Stimulated activated naive CD8-positive, alpha-beta T cell treated with anti-CD3 and anti-CD28 coated beads, Interleukin-15, Interleukin-2, amounts not matched to agents 100 ng/mL and 50 ng/mL, for 24 hours (primary cell): ENCODE measurements around the gene SYTL3.

Experiments used
- H3K27ac Mint-ChIP-seq: one replicate; pipeline ENCODE4 v1.8.0; 2021; ENCODE audit warnings: mild to moderate bottlenecking, mixed read lengths
- H3K27me3 Mint-ChIP-seq: one replicate; pipeline ENCODE4 v1.8.0; 2021; ENCODE audit warnings: mixed read lengths
- H3K36me3 Mint-ChIP-seq: one replicate; pipeline ENCODE4 v1.8.0; 2021; ENCODE audit warnings: low read depth, mixed read lengths
- H3K4me1 Mint-ChIP-seq: one replicate; pipeline ENCODE4 v1.8.0; 2021; ENCODE audit warnings: low read depth, mixed read lengths
- H3K4me3 Mint-ChIP-seq: one replicate; pipeline ENCODE4 v1.8.0; 2021; ENCODE audit warnings: mild to moderate bottlenecking, mixed read lengths
- H3K9me3 Mint-ChIP-seq: one replicate; pipeline ENCODE4 v1.8.0; 2021; ENCODE audit warnings: mixed read lengths

SYTL3 gene

GRCh38 chr6:158808941-158809678 lies 159.3 kb downstream of the SYTL3 start:
- no peaks in the 10 kb centered on the region for H3K9me3 Mint-ChIP-seq
- no peaks in the 10 kb centered on the region for H3K27me3 Mint-ChIP-seq
- peak overlapping the region; percentile 38 for H3K4me3 Mint-ChIP-seq
- H3K27ac Mint-ChIP-seq = peak overlapping the region; percentile 76
- H3K36me3 Mint-ChIP-seq = peaks cover 97% of the 10 kb centered on the region
- peaks cover 100% of the 10 kb centered on the region for H3K4me1 Mint-ChIP-seq

GRCh38 chr6:158810155-158811095 lies 160.6 kb downstream of the SYTL3 start:
- Mint-ChIP-seq H3K4me3 (no peak overlapping the region), H3K4me1 (peaks cover 100% of the 10 kb centered on the region), H3K27ac (peak overlapping the region; percentile 19), H3K36me3 (peaks cover 98% of the 10 kb centered on the region), H3K9me3 (no peaks in the 10 kb centered on the region), H3K27me3 (no peaks in the 10 kb centered on the region)

- peaks cover 99% of the 10 kb centered on the region for H3K36me3 Mint-ChIP-seq
- H3K27ac Mint-ChIP-seq = peak overlapping the region; percentile 83
- peaks cover 97% of the 10 kb centered on the region for H3K4me1 Mint-ChIP-seq
- peak overlapping the region; percentile 95 for H3K4me3 Mint-ChIP-seq
- H3K9me3 Mint-ChIP-seq = no peaks in the 10 kb centered on the region
- H3K27me3 Mint-ChIP-seq = no peaks in the 10 kb centered on the region
Measured at GRCh38 chr6:158812611-158813010, 162.8 kb downstream of the SYTL3 start.

DNA sequence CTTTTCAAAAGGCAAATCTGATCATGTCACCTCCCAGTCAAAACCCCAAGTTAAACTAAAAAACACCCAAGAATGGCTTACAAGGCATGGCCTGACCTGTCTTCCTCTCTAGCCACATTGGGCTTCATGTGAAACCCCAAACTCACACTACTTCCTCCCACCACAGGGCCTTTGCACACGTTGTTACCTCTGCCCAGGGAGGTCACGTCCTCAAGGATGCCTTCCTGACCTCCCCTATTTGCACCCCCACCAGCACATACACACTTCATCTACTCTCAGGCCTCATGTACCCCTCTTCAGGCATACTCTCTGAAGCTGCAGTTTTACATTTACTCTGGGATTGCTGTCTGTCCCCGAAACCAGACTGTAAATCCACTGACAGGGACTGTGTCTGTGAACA lies 163.2 kb downstream of the SYTL3 start:
- Mint-ChIP-seq H3K4me1 (peaks cover 92% of the 10 kb centered on the region), H3K27ac (peak overlapping the region; percentile 83), H3K27me3 (no peaks in the 10 kb centered on the region), H3K9me3 (no peaks in the 10 kb centered on the region), H3K36me3 (peaks cover 99% of the 10 kb centered on the region), H3K4me3 (peak overlapping the region; percentile 95)
